ENCODE measurements around the gene MTA2. TPM values are rescaled to one million over a fixed set of nuclear protein-coding genes. Genes with fewer than 3 reads are reported as not detected.
"Not testable (repeated sequence)": the region's sequence is repeated elsewhere in the genome, so short reads cannot be mapped to it uniquely, and the experiment has no call there.

The MTA2 gene
- total RNA-seq = 201 and 215 TPM in 2 replicates

GRCh38 chr11:62601372-62602140 is at the start of gene MTA2:
TSS of gene MTA2 (minus strand) at chr11:62601865. CDS start at chr11:62601450, 415 bp downstream.
- H3K4me1 Mint-ChIP-seq (ENCODE audit: low read depth) = peaks cover 41% of the 10 kb centered on the region
- H3K27me3 Mint-ChIP-seq (ENCODE audit: low read depth) = no peaks in the 10 kb centered on the region
- peak; percentile 100 for DNase-seq (ENCODE audit: low spot score)
- no peaks in the 10 kb centered on the region for H3K9me3 Mint-ChIP-seq
- H3K36me3 Mint-ChIP-seq (ENCODE audit: low read depth) = peaks cover 77% of the 10 kb centered on the region
- peak within 1 kb of the TSS; percentile 91 for H3K4me3 Mint-ChIP-seq (ENCODE audit: low read depth)
- peak within 1 kb of the TSS; percentile 95 for H3K27ac Mint-ChIP-seq
- intact Hi-C loops (cut with micrococcal nuclease) = loop anchor here (1.0 to 5.0 kb wide), 4 partner anchors 51 to 241 kb away; partner anchors contain the start of genes HNRNPUL2, INTS5, TTC9C and UQCC3

GRCh38 chr11:62650283-62650682 is 48.6 kb upstream of the MTA2 start:
- not testable (repeated sequence) for DNase-seq (ENCODE audit: low spot score); H3K4me3 Mint-ChIP-seq (ENCODE audit: low read depth); H3K9me3 Mint-ChIP-seq; H3K27ac Mint-ChIP-seq; H3K27me3 Mint-ChIP-seq (ENCODE audit: low read depth)
- Mint-ChIP-seq H3K36me3 (ENCODE audit: low read depth) (peaks cover 27% of the 10 kb centered on the region), H3K4me1 (ENCODE audit: low read depth) (peaks cover 19% of the 10 kb centered on the region)
- intact Hi-C loops (cut with micrococcal nuclease) = loop anchor here (5.0 kb wide), 1 partner anchor 77 kb away; the partner anchor contains the start of genes HNRNPUL2 and TTC9C

DNA sequence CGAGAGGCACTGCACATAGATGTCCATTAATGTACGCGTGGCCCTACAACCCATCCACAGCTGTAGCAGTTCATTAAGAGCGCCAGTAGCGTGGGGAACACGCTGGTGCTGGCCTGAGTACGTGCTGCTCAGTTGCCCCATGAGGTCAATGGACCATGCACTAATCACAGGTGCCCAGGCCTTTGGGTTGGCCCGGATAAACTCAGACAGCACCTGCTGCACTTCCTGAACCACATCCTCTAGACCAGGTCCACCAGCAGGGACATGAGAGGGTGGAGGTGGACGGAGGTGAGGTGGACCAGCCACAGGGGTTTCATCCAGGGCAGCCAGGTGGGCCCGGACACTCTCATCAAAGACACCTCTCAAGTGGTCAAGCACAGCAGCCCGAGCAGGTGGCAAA is 47.8 kb upstream of the MTA2 start:
- intact Hi-C loops (cut with micrococcal nuclease) = no loop called here
- DNase-seq (ENCODE audit: low spot score) = no peak
- no peak overlapping the region for H3K27ac Mint-ChIP-seq
- H3K36me3 Mint-ChIP-seq (ENCODE audit: low read depth) = peaks cover 33% of the 10 kb centered on the region
- no peaks in the 10 kb centered on the region for H3K9me3 Mint-ChIP-seq
- H3K4me1 Mint-ChIP-seq (ENCODE audit: low read depth) = peaks cover 22% of the 10 kb centered on the region
- H3K27me3 Mint-ChIP-seq (ENCODE audit: low read depth) = no peaks in the 10 kb centered on the region
- H3K4me3 Mint-ChIP-seq (ENCODE audit: low read depth) = no peak overlapping the region

- no peak overlapping the region for H3K27ac Mint-ChIP-seq
- peaks cover 38% of the 10 kb centered on the region for H3K36me3 Mint-ChIP-seq (ENCODE audit: low read depth)
- H3K4me3 Mint-ChIP-seq (ENCODE audit: low read depth) = no peak overlapping the region
- H3K4me1 Mint-ChIP-seq (ENCODE audit: low read depth) = peaks cover 24% of the 10 kb centered on the region
- intact Hi-C loops (cut with micrococcal nuclease) = no loop called here
- DNase-seq (ENCODE audit: low spot score) = no peak
- H3K9me3 Mint-ChIP-seq = no peaks in the 10 kb centered on the region
- no peaks in the 10 kb centered on the region for H3K27me3 Mint-ChIP-seq (ENCODE audit: low read depth)
Measured at GRCh38 chr11:62648967-62649364, 47.3 kb upstream of the MTA2 start.

DNA sequence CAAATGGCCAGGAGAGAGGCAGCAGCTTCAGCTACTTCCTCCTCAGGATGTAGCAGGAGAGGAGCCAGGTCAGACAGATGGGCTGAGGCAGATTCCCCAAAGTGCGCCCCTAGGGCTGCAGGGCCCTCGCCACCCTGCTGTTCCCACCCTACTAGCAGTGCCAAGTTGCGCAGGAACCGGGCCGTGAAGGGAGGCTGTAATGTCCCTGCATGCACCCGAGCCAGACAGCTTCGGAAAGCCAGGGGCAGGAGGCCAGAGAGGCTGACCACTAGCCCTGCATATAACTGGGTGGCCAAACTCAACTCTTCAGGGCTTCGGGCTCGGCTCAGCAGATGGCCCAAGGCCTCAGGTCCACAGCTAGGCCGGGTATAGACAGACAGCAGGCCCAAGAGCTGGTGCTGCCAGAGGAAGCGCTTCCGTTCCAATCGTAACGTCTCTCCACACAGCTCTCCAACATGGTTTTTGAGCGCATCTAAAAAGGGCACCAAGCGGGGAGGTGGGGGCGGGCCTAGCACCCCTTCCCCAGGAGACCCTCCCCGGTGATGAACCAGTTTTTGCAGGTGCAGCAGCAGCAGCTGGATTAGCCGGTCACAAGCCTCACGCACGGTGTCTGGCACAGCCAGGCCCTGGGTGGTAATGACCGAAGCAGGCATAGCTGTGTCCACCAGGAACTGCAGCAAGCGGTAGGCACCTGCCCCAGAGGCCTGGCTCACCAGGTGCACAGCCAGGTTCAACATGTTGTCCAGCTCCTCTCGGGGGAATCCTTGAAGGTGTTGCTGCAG is 46.7 kb upstream of the MTA2 start:
- peaks cover 40% of the 10 kb centered on the region for H3K36me3 Mint-ChIP-seq (ENCODE audit: low read depth)
- intact Hi-C loops (cut with micrococcal nuclease) = no loop called here
- H3K9me3 Mint-ChIP-seq = no peaks in the 10 kb centered on the region
- no peak overlapping the region for H3K4me3 Mint-ChIP-seq (ENCODE audit: low read depth)
- DNase-seq (ENCODE audit: low spot score) = no peak
- no peaks in the 10 kb centered on the region for H3K27me3 Mint-ChIP-seq (ENCODE audit: low read depth)
- peaks cover 21% of the 10 kb centered on the region for H3K4me1 Mint-ChIP-seq (ENCODE audit: low read depth)
- no peak overlapping the region for H3K27ac Mint-ChIP-seq

GRCh38 chr11:62647609-62648005 is 45.9 kb upstream of the MTA2 start:
- intact Hi-C loops (cut with micrococcal nuclease) = loop anchor here (2.0 kb wide), 2 partner anchors 17 to 57 kb away; partner anchors contain the start of genes C11orf98, CSKMT and TUT1
- peaks cover 23% of the 10 kb centered on the region for H3K4me1 Mint-ChIP-seq (ENCODE audit: low read depth)
- peaks cover 42% of the 10 kb centered on the region for H3K36me3 Mint-ChIP-seq (ENCODE audit: low read depth)
- DNase-seq (ENCODE audit: low spot score) = no peak
- H3K4me3 Mint-ChIP-seq (ENCODE audit: low read depth) = no peak overlapping the region
- no peak overlapping the region for H3K27ac Mint-ChIP-seq
- H3K9me3 Mint-ChIP-seq = no peaks in the 10 kb centered on the region
- H3K27me3 Mint-ChIP-seq (ENCODE audit: low read depth) = no peaks in the 10 kb centered on the region

DNA sequence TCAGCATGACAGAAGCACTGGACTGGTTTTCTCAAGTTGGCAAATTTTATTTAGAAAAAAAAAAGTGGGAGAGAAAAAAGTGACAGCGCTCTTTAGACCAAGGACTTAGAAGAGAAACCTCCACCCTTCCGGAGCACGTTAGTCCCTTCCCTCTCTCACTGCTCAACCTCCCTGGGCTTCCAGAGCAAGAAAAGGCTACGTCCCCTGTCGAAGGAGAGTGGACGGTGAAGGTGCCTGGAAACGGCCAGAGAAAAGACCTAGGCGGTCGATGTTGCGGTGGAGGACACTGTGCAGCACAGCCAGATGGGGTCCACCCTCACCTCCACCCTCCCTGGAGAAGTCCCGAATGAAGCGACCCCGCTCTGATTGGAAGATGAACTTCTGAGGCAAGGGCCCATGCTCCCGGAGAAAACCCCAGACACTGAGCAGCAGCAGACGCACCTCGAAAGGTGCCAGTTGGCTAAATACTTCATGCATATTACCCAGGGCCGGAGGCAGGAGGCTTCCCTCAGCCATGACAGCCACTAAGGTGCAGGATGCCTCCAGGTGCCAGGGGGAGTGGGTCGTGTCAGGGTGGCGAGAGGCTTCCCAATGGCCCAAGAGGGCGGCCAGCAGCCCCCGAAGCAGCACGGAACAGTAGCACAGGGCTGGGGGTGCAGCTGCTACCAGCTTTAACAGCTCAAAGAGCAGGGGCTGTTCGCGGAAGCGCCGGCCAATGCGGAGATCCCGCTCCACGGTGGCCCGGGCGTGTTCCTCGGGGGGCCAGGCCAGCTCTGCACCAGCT is 45.4 kb upstream of the MTA2 start:
- H3K4me3 Mint-ChIP-seq (ENCODE audit: low read depth) = peak overlapping the region; percentile 98
- H3K27me3 Mint-ChIP-seq (ENCODE audit: low read depth) = no peaks in the 10 kb centered on the region
- H3K36me3 Mint-ChIP-seq (ENCODE audit: low read depth) = peaks cover 40% of the 10 kb centered on the region
- peaks cover 21% of the 10 kb centered on the region for H3K4me1 Mint-ChIP-seq (ENCODE audit: low read depth)
- peak overlapping the region; percentile 97 for H3K27ac Mint-ChIP-seq
- no peak for DNase-seq (ENCODE audit: low spot score)
- H3K9me3 Mint-ChIP-seq = no peaks in the 10 kb centered on the region
- intact Hi-C loops (cut with micrococcal nuclease) = loop anchor here (1.0 to 2.0 kb wide), 5 partner anchors 18 to 62 kb away; partner anchors contain the start of genes C11orf98, CSKMT, TUT1 and UQCC3

DNA sequence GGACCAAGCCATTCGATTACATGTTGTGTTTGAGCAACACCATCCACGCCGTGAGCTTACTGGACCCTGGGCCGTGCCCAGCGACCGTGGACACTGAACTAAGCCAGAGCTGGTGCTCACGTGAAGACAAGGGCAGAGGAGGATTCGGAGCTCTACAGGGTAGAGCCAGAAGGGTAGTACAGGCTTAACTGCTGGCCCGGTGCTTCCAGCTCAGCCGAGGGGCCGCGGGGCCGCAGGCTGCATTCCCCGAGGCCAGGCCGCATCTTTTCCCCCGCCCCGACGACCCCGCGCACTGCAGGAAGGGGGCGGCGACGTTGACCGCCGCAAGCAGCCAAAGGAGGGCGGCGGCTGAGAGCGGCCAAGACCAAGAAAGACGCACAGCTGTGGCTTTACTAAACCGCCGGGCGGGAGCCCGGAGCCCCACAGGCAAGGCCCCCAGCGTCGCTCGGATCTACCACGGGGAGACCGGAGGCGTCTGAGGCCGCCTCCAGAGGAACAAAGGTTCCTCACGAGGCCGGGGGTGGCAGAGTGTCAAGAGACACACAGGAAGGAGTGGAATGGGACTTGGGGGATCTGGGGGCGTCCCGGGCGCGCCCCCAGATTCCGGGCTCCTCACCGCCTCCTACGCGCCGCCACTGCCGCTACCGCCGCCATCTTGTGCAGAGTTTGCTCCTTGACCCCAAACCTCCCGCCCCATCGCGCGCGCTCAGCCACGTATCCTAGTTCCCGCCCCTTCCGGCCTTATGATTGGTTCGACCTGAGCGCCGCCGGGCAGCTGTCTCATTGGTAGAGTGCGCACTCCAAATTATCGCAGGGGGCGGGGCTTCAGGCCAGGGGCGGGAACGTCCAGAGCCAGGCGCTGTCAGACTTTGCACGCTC is 44.5 kb upstream of the MTA2 start, which contains the start of gene GANAB:
TSS of gene GANAB (minus strand) at position 668 of the 879 bp plus-strand sequence. CDS start at position 654, 14 bp downstream.
- Mint-ChIP-seq H3K36me3 (ENCODE audit: low read depth) (peaks cover 43% of the 10 kb centered on the region), H3K4me1 (ENCODE audit: low read depth) (peaks cover 22% of the 10 kb centered on the region), H3K4me3 (ENCODE audit: low read depth) (peak within 1 kb of the TSS; percentile 98), H3K9me3 (no peaks in the 10 kb centered on the region), H3K27me3 (ENCODE audit: low read depth) (no peaks in the 10 kb centered on the region), H3K27ac (peak within 1 kb of the TSS; percentile 97)
- intact Hi-C loops (cut with micrococcal nuclease) = loop anchor here (1.0 to 2.0 kb wide), 5 partner anchors 19 to 63 kb away; partner anchors contain the start of genes C11orf98, CSKMT, TUT1 and UQCC3
- peak; percentile 98 for DNase-seq (ENCODE audit: low spot score)

DNA sequence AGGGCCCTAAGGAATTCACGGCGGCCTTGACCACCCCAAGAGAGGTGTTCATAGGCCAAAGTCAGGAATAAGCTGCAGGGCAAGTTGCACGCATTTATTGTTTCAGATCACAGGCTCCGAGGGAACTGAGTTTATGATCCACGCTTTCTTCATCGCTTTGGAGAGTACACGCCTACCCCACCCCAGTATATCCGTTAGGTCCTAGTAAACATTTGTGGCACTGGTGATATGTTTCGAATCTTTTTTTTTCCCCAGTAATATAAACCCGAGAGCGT is 43.9 kb upstream of the MTA2 start:
- Mint-ChIP-seq H3K4me1 (ENCODE audit: low read depth) (peaks cover 26% of the 10 kb centered on the region), H3K9me3 (no peaks in the 10 kb centered on the region), H3K36me3 (ENCODE audit: low read depth) (peaks cover 45% of the 10 kb centered on the region), H3K4me3 (ENCODE audit: low read depth) (peak overlapping the region; percentile 98), H3K27me3 (ENCODE audit: low read depth) (no peaks in the 10 kb centered on the region), H3K27ac (peak overlapping the region; percentile 97)
- no peak for DNase-seq (ENCODE audit: low spot score)
- intact Hi-C loops (cut with micrococcal nuclease) = no loop called here

DNA sequence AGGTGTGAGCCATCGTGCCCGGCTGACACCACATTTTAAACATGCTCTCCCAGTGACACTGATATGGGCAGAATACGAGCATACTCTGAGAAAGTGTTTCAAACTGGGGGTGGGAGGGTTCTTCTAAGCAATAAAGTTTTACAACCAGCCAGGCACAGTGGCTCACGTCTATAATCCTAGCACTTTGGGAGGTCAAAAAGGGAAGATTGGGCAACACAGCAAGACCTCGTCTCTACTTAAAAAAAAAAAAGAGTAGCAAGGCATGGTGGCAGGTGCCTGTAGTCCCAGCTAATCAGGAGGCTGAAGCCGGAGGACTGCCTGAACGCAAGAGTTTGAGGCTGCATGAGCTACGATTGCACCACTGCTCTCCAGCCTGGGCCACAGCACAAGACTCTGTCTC is 42.6 kb upstream of the MTA2 start:
- intact Hi-C loops (cut with micrococcal nuclease) = no loop called here
- Mint-ChIP-seq H3K4me1 (ENCODE audit: low read depth) (peaks cover 34% of the 10 kb centered on the region), H3K27me3 (ENCODE audit: low read depth) (no peaks in the 10 kb centered on the region), H3K36me3 (ENCODE audit: low read depth) (peaks cover 49% of the 10 kb centered on the region), H3K9me3 (no peaks in the 10 kb centered on the region), H3K4me3 (ENCODE audit: low read depth) (peak overlapping the region; percentile 37), H3K27ac (peak overlapping the region; percentile 22)
- no peak for DNase-seq (ENCODE audit: low spot score)

GRCh38 chr11:62632492-62632891 is 30.8 kb upstream of the MTA2 start:
- H3K4me3 Mint-ChIP-seq (ENCODE audit: low read depth) = no peak overlapping the region
- no peak overlapping the region for H3K27ac Mint-ChIP-seq
- no peaks in the 10 kb centered on the region for H3K9me3 Mint-ChIP-seq
- H3K27me3 Mint-ChIP-seq (ENCODE audit: low read depth) = no peaks in the 10 kb centered on the region
- DNase-seq (ENCODE audit: low spot score) = no peak
- H3K4me1 Mint-ChIP-seq (ENCODE audit: low read depth) = peaks cover 8% of the 10 kb centered on the region
- intact Hi-C loops (cut with micrococcal nuclease) = no loop called here
- peaks cover 81% of the 10 kb centered on the region for H3K36me3 Mint-ChIP-seq (ENCODE audit: low read depth)

All from activated T-helper 2 cell treated with anti-CD3 and anti-CD28 coated beads, Interferon-gamma antibody, Interleukin-2, Interleukin-4, amounts not matched to agents 10 μg/mL and 5 μg/mL and 100 μg/mL, durations not matched to agents 14 hours and 24 hours and 36 hours (primary cell).